Measurements from ENCODE around the gene FANCC.
A peak's percentile ranks its signal among the peaks of the same experiment; 100 is the strongest.

The FANCC gene

GRCh38 chr9:95175523-95175922 is 142.0 kb downstream of the FANCC start:
- TF ChIP-seq YY1 (IDR thresholded peaks at IDR 0.05; ENCODE audit: insufficient read depth, insufficient read length) (no peak), SUZ12 (IDR thresholded peaks at IDR 0.05; ENCODE audit: extremely low read depth, insufficient read depth, insufficient read length) (no peak), ZNF274 (IDR thresholded peaks at IDR 0.05; ENCODE audit: low read depth, low read length) (no peak)
- no peak overlapping the region for H3K4me3 ChIP-seq (ENCODE audit: insufficient read length, low read depth)
- H3K27me3 ChIP-seq (ENCODE audit: insufficient read depth, insufficient read length), result no peaks in the 10 kb centered on the region
- H3K9me3 ChIP-seq (ENCODE audit: insufficient read depth, low read length), result no peaks in the 10 kb centered on the region
- no peaks in the 10 kb centered on the region for H3K36me3 ChIP-seq (ENCODE audit: insufficient read depth, insufficient read length, low read length)
- DNase-seq (ENCODE audit: low read depth, low spot score), result no peak
- no peak overlapping the region for H3K9ac ChIP-seq (ENCODE audit: insufficient read length, low read depth)
- H3K4me1 ChIP-seq (ENCODE audit: insufficient read depth, insufficient read length), result no peaks in the 10 kb centered on the region

- Histone ChIP-seq H3K4me1 (ENCODE audit: insufficient read depth, insufficient read length) (no peaks in the 10 kb centered on the region), H3K9ac (ENCODE audit: insufficient read length, low read depth) (no peak overlapping the region), H3K36me3 (ENCODE audit: insufficient read depth, insufficient read length, low read length) (no peaks in the 10 kb centered on the region), H3K4me3 (ENCODE audit: insufficient read length, low read depth) (no peak overlapping the region), H3K9me3 (ENCODE audit: insufficient read depth, low read length) (no peaks in the 10 kb centered on the region), H3K27me3 (ENCODE audit: insufficient read depth, insufficient read length) (no peaks in the 10 kb centered on the region)
- DNase-seq (ENCODE audit: low read depth, low spot score), result no peak
- TF ChIP-seq YY1 (IDR thresholded peaks at IDR 0.05; ENCODE audit: insufficient read depth, insufficient read length), result no peak
- no peak for TF ChIP-seq SUZ12 (IDR thresholded peaks at IDR 0.05; ENCODE audit: extremely low read depth, insufficient read depth, insufficient read length)
- no peak for TF ChIP-seq ZNF274 (IDR thresholded peaks at IDR 0.05; ENCODE audit: low read depth, low read length)
These were observed 143.5 kb downstream of the FANCC start for GRCh38 chr9:95174038-95174437.

DNA sequence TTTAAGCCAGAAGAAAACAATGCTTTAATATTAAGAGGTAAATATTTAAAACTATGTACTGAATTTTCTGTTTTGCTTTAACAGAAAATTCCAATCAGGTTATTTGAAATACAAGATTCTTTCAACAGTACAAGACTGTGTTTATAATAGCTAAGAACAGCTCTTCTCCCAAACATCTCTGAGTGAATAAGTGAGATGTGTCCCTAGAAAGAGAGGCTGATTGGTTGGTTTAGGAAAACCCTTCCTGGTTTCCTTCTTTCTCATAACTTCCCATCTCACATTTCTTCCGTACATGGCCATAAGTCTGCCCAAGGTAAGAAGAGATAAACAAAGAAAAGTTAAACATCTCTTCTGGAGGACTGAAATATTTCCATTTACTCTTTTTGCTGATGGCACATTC is 145.9 kb downstream of the FANCC start:
- no peak overlapping the region for H3K4me3 ChIP-seq (ENCODE audit: insufficient read length, low read depth)
- no peak for DNase-seq (ENCODE audit: low read depth, low spot score)
- no peaks in the 10 kb centered on the region for H3K9me3 ChIP-seq (ENCODE audit: insufficient read depth, low read length)
- H3K36me3 ChIP-seq (ENCODE audit: insufficient read depth, insufficient read length, low read length), result no peaks in the 10 kb centered on the region
- no peak for TF ChIP-seq ZNF274 (IDR thresholded peaks at IDR 0.05; ENCODE audit: low read depth, low read length)
- no peak for TF ChIP-seq YY1 (IDR thresholded peaks at IDR 0.05; ENCODE audit: insufficient read depth, insufficient read length)
- TF ChIP-seq SUZ12 (IDR thresholded peaks at IDR 0.05; ENCODE audit: extremely low read depth, insufficient read depth, insufficient read length), result no peak
- H3K4me1 ChIP-seq (ENCODE audit: insufficient read depth, insufficient read length), result no peaks in the 10 kb centered on the region
- H3K27me3 ChIP-seq (ENCODE audit: insufficient read depth, insufficient read length), result no peaks in the 10 kb centered on the region
- H3K9ac ChIP-seq (ENCODE audit: insufficient read length, low read depth), result no peak overlapping the region

DNA sequence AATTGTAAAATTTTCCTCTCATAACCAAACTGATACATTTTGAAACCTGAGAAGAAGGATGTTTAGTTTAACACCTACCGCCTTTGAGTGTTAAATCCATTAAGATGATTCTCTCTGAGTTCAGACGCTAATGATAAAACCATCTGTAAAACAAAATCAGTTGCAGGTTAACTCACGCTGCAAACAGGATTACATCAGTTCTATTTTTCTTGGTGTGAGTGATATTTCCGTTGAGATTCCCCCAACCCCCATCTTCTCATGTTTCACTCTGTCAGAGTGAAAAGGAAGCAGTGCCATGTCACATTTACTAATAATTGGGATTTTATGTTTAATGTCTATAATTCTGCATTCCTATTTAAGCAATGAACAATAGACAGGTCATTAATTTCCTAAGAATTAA is 146.5 kb downstream of the FANCC start:
- TF ChIP-seq ZNF274 (IDR thresholded peaks at IDR 0.05; ENCODE audit: low read depth, low read length), result no peak
- TF ChIP-seq SUZ12 (IDR thresholded peaks at IDR 0.05; ENCODE audit: extremely low read depth, insufficient read depth, insufficient read length), result no peak
- no peak for TF ChIP-seq YY1 (IDR thresholded peaks at IDR 0.05; ENCODE audit: insufficient read depth, insufficient read length)
- no peaks in the 10 kb centered on the region for H3K4me1 ChIP-seq (ENCODE audit: insufficient read depth, insufficient read length)
- no peak overlapping the region for H3K9ac ChIP-seq (ENCODE audit: insufficient read length, low read depth)
- no peaks in the 10 kb centered on the region for H3K9me3 ChIP-seq (ENCODE audit: insufficient read depth, low read length)
- no peak overlapping the region for H3K4me3 ChIP-seq (ENCODE audit: insufficient read length, low read depth)
- H3K36me3 ChIP-seq (ENCODE audit: insufficient read depth, insufficient read length, low read length), result no peaks in the 10 kb centered on the region
- no peaks in the 10 kb centered on the region for H3K27me3 ChIP-seq (ENCODE audit: insufficient read depth, insufficient read length)
- DNase-seq (ENCODE audit: low read depth, low spot score), result no peak

DNA sequence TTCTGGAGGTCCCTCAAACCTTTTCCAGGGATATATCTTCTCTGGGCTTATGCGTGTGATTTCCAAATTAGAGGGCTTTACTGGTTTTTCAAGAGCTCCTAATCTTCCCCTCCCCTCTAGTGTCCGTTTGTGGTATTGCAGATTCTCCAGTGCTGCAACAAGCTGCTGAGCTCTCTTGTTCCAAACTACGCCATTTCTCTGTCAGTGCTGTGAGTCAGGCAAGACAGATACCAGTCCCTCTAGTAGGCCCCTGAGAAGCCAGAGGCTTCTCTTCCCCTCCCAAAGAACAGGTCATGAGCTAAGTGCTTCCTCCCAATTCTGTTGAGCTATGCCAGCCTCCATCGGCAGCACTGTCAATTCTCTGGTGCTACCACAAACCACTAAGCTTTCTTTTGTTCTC is 149.5 kb downstream of the FANCC start:
- no peaks in the 10 kb centered on the region for H3K4me1 ChIP-seq (ENCODE audit: insufficient read depth, insufficient read length)
- peak; percentile 87 for DNase-seq (ENCODE audit: low read depth, low spot score)
- H3K9ac ChIP-seq (ENCODE audit: insufficient read length, low read depth), result no peak overlapping the region
- no peaks in the 10 kb centered on the region for H3K27me3 ChIP-seq (ENCODE audit: insufficient read depth, insufficient read length)
- no peak overlapping the region for H3K4me3 ChIP-seq (ENCODE audit: insufficient read length, low read depth)
- H3K9me3 ChIP-seq (ENCODE audit: insufficient read depth, low read length), result 0 out of 2 replicates have a peak, but pooled peaks cover 6% of the 10 kb centered on the region
- no peaks in the 10 kb centered on the region for H3K36me3 ChIP-seq (ENCODE audit: insufficient read depth, insufficient read length, low read length)
- TF ChIP-seq ZNF274 (IDR thresholded peaks at IDR 0.05; ENCODE audit: low read depth, low read length) (no peak), SUZ12 (IDR thresholded peaks at IDR 0.05; ENCODE audit: extremely low read depth, insufficient read depth, insufficient read length) (no peak), YY1 (IDR thresholded peaks at IDR 0.05; ENCODE audit: insufficient read depth, insufficient read length) (no peak)

GRCh38 chr9:95165004-95165403 is 152.5 kb downstream of the FANCC start:
- no peaks in the 10 kb centered on the region for H3K36me3 ChIP-seq (ENCODE audit: insufficient read depth, insufficient read length, low read length)
- no peaks in the 10 kb centered on the region for H3K27me3 ChIP-seq (ENCODE audit: insufficient read depth, insufficient read length)
- no peaks in the 10 kb centered on the region for H3K4me1 ChIP-seq (ENCODE audit: insufficient read depth, insufficient read length)
- no peak overlapping the region for H3K4me3 ChIP-seq (ENCODE audit: insufficient read length, low read depth)
- no peak for DNase-seq (ENCODE audit: low read depth, low spot score)
- no peak overlapping the region for H3K9ac ChIP-seq (ENCODE audit: insufficient read length, low read depth)
- TF ChIP-seq SUZ12 (IDR thresholded peaks at IDR 0.05; ENCODE audit: extremely low read depth, insufficient read depth, insufficient read length) (no peak), ZNF274 (IDR thresholded peaks at IDR 0.05; ENCODE audit: low read depth, low read length) (no peak), YY1 (IDR thresholded peaks at IDR 0.05; ENCODE audit: insufficient read depth, insufficient read length) (no peak)
- H3K9me3 ChIP-seq (ENCODE audit: insufficient read depth, low read length), result 0 out of 2 replicates have a peak, but pooled peaks cover 6% of the 10 kb centered on the region

- Histone ChIP-seq H3K4me3 (ENCODE audit: insufficient read length, low read depth) (no peak overlapping the region), H3K27me3 (ENCODE audit: insufficient read depth, insufficient read length) (no peaks in the 10 kb centered on the region), H3K36me3 (ENCODE audit: insufficient read depth, insufficient read length, low read length) (no peaks in the 10 kb centered on the region), H3K9me3 (ENCODE audit: insufficient read depth, low read length) (no peaks in the 10 kb centered on the region), H3K9ac (ENCODE audit: insufficient read length, low read depth) (no peak overlapping the region), H3K4me1 (ENCODE audit: insufficient read depth, insufficient read length) (no peaks in the 10 kb centered on the region)
- TF ChIP-seq ZNF274 (IDR thresholded peaks at IDR 0.05; ENCODE audit: low read depth, low read length) (no peak), SUZ12 (IDR thresholded peaks at IDR 0.05; ENCODE audit: extremely low read depth, insufficient read depth, insufficient read length) (no peak), YY1 (IDR thresholded peaks at IDR 0.05; ENCODE audit: insufficient read depth, insufficient read length) (no peak)
- no peak for DNase-seq (ENCODE audit: low read depth, low spot score)
These were observed 159.9 kb downstream of the FANCC start for GRCh38 chr9:95157481-95158151.
